Activated T-cell treated with anti-CD3 and anti-CD28 coated beads, Interleukin-2, amount 50 U/mL, for 1 hour (primary cell): Measurements from ENCODE around the gene PRKCQ.

Source experiments
- DNase-seq: peaks from one replicate; pipeline ENCODE4 v3.0.0-alpha.2; 2020

Gene PRKCQ

DNA sequence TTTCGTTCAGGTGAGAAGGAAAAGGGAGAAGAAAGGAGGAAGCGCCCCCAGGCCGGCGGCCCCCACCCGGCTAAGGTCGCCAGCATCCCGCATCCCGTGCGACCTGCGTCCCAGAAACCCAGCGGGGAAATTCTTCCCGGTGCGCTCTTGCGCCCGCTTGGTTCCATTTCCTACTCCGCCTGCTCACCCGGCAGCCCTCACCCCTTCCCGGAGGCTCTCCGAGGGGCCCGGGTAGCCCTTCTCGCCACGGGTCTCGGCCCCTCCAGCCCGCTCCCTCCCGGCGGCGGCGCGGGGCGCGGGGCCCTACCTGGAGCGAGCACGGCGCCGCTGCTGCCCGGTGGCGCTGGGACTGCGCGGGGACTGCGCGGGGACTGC, at the start of gene PRKCQ:
TSS of gene PRKCQ (minus strand) at position 373 of the 375 bp plus-strand sequence. CDS start 65,141 bp downstream, outside the sequence.
- no peak for DNase-seq

DNA sequence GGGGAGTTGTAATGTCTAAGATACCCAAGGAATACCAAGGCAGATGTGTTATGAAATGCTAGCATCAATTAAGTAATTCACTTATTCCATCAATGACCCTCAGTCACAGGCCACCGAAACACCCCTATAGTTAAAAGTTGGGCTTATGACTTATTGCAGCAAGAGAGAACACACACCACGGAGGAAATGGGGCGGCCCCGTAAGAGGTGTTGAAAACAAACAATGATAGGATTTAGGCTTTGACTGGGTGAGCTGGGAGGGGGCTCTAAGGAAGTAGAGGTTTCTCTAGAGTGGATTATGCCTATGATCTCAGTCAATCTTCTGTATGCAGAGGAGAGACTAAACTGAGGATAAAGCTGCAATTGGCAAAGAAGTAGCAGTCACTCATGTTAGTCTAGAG, 45.4 kb upstream of the PRKCQ start:
- DNase-seq, result no peak

DNA sequence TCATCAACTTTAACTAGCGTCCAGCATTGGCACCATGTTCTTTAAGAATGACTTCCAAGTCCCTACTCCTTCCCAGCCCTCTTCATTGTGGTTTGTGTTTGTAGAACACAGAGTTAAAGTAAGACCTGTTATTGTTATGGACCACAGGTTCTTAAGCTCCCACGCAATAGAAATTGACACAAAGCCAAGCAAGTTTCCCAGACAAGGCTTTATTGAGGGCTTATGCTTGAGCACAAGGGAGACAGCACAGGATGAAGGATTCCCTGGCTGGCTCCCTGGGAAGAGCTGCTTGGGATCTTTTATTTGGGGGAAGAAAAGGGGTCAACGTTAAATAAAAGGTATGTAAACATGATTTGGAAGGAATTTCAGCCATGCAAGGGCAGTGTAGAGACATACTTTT, 44.3 kb upstream of the PRKCQ start:
- no peak for DNase-seq

DNA sequence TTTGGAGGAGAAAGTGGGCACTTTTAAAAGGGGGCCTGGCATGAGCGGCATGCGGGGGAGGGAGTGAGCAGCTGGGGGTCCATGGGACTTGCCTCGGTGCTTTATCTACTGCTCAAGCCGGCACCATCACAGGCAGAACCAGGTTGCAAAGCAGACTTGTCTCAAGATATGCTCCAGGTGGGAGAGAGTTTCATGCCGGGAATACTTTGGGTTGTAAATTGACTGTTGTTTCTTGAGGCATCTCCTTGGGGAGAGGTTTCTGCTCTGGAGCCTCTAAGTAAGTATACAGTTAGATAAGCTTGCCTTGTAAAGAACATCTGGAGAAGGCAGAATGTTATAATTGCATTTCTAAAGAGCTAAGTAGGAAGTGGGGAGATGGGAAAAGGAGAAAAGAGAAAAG, 42.8 kb upstream of the PRKCQ start:
- DNase-seq, result no peak

DNA sequence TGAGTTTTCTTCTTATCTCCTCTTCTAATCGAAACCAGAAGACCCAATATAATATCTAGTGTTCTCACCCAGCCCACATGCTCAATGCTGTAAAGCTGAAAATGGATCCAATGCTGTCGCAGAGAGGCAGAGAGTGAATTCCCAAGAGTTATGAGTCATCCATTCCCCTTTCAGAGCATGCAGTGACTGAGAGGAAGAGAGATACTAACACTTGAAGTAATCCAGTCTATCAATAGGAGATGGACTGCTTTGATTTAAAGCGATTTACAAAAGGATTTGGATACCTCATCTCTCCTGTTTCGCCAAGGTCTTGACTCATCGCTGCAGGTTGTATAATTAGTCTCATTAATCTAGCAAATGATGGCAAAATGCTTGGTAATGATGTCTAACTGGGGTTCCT, 41.5 kb upstream of the PRKCQ start:
- no peak for DNase-seq

DNA sequence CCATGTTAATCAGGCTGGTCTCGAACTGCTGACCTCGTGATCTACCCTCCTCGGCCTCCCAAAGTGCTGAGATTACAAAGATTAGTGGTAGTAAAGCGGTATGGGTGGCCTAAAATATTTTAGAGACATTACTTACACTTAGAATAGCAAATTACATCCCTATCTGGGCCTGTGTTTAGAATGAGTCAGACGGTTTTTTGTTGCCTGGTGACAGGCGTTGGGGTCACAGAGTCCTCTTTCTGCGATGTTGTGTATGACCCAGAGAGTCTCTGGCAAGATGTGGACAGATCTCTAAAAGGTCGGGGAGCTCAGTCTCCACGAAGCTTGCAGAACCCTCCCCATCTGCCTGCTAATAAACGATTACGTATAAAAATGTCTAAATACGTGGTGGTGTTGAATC, 39.6 kb upstream of the PRKCQ start:
- no peak for DNase-seq

DNA sequence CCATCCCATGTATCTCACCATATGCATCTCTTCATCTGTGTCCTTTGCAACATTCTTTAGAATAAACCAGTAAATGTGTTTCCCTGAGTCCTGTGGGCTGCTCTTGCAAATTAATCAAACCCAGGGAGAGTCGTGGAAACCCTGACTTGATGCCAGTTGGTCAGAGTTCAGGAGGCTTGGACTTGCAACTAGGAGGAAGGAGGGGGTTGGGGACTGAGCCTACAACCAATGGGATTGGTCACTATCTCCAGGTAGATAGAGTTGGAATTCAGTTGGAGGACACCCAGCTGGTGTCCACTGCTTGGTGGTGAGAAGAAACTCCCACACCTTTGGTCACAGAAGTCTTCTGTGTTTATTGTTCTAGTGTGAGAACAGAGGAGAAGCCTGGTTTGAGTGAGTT, 38.3 kb upstream of the PRKCQ start:
- DNase-seq, result no peak

DNA sequence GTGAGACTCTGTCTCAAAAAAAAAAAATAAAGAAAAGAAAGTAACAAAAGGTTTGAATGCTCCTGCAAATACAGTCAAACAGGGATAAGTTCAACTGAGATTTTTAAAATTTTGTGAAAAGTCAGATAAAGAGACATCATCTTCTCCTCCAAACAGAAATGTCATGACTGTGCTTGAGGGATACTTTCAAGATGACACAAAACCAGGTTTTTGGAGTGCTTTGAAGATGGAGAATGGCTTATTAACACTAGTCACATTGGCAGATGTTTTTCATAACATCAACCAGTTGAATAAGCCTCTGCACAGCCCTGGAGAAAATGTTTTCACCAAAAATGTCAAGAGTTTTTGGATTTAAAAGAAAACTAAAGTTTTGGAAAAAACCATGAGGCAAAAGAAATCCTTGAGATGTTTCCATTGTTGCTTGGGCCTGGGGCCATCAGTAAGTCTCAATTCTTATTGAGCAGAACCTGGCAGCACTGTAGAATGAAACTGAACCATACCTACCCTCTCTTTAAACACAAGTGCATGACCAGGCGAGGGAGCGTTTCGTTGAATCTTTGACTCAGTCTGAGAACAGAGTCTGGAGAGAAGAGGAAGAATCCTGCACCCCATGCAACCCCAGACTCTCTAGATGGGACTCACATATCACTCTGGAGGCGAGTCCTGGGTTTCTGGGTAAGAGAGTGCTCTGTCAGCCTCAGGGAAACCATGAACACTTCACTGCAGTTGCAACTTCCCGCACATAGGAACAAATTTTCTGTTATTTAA, 37.4 kb upstream of the PRKCQ start:
- DNase-seq, result no peak

DNA sequence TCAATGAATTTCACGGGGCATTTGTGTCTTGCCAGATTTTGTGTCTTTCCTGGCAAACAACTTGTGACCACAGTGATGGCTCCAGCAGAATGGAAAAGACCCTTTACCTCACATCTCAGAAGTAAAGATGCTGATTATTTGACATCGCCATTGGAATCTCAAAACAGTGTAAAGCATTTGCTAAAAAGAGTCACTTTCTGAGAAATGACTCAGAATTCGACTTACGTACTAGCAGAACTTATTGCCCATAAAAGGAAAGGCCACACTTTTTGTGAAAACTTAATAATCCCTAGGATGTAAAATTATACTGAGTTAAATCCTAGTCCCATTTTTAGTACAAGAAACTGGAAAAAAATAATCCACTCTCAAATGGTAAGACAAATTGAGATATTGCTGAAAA, 35.9 kb upstream of the PRKCQ start:
- no peak for DNase-seq

DNA sequence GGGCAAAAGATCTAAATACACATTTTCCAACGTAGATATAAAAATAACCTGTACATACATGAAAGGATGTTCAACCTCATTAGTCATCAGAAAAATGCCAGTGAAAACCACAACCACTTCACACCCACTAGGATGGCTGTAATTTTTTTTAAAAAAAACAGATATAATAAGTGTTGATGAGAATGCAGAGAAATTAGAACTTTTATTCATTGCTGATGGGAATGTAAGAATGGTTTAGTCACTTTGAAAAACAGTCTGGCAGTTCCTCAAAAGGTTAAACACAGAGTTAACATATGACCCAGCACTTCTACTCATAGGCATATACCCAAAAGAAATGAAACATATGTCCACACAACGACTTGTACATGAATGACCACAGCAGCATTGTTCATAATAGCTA, 32.3 kb upstream of the PRKCQ start:
- no peak for DNase-seq

DNA sequence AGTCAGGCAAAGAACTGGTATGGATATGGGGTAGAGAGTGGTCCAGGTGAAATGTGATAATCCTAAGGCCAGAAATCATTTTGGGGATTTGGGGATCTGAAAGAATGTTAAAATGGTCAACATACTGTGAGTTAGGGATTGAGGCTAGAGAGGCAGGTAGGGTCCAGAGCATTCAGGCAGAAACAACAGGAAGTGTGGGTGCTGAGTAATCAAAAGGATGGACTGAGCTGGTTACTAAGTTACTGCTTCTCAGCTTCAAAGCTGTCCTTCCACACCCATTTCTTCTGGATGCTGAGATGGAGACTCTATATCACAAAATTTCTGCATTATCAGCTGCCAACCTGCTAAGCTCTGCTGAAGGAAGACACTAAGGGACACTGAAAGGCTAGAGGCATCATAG, 30.6 kb upstream of the PRKCQ start:
- no peak for DNase-seq

DNA sequence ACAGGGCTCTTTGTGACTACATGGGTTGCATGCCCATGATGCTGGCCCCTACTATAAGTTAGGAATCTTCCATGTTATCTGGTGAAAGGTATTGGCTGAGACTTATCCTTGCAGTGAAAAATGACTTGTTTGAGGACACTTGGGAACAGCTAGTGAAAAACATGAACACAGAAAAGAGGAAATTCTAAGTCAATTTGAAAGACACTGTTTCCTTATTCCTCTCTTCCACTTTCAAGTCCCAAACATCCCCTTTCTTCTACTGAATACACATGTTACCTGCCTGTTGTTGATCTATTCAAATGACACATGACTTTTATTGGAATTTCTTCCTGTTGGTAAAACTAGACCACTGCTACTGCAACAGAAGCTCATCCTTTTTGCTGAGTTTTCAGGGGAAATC, 29.5 kb upstream of the PRKCQ start:
- no peak for DNase-seq

DNA sequence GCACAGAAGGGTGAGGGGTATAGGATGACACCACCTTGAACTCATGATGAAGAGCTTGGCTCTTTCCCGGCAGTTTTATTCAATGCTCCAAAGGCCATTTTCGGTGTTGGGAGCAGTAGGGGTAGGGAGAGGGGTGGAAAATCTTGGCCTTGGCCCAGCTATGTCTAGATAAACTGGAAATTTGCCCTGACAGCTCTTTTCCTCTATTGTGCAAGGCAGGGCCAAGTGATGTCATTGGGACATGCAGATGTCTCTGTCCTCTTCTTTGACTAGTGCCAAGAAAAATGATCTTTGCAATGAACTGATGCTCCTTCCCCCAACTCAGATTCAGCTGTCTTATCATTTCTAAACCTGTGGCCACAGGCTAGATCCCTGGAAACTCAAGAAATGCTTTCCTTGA, 27.7 kb upstream of the PRKCQ start:
- no peak for DNase-seq

DNA sequence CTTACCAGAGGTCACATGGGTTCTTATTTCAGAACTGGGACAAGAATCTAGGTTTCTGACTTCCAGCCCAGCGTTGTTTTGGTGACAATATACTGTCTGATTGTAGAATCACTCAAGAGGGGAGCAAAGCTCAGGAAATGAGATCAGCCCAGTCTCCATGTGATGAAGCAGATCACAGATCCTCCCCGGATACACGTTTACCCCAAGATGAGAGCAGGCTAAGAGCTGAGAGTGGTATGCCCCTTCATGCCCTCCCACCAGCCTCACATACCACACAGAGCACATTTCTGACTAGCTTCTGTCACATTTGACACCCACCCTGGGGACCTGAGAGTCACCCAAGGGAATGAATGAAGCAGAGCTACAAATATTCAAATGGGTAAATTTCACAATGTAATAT, 27.1 kb upstream of the PRKCQ start:
- DNase-seq, result no peak

DNA sequence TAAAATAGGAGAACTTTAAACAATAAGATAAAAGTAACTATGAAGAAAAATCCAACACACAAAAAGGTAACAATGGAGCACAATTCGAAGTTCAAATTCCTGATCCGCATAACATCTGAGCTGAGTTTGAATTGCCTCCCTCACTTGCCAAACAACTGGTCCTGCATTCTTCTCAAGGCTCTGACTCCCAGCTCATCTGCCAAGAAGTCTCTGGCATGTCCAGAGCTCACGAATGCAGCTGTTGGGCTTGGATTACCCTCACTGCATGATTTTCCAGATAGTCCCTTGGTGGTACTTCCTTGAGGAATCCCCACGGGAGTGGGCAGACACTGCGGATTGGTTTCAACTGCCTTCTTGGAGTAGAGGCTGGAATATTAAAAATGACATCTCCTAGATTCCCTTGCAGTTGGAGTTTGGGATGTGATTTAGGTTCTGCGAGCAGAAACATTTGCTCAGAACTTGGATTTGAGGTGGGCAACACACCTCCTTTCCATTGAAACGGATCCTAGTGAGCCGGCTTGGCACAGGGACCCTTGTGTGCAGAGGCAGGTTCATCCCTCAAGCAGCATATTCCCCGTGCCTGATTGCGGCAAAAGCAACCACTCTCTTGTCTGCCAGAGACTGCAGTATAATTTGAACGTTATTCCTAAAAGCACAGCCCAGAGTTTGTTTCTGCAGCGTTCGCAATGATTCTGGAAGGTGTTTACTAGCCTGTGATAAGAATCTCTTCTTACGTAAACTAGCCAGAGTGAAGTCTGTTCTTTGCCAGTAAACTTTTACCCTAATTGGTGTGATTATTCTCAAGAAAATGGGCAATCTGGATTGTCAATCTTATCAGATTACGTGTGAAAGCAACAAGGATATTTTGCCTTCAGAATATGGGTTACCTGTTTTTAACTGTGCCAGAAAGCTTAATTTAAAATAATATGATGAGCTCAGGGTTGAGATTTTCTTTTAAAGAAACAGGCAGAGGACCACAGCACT, 23.4 kb upstream of the PRKCQ start:
- DNase-seq, result no peak

DNA sequence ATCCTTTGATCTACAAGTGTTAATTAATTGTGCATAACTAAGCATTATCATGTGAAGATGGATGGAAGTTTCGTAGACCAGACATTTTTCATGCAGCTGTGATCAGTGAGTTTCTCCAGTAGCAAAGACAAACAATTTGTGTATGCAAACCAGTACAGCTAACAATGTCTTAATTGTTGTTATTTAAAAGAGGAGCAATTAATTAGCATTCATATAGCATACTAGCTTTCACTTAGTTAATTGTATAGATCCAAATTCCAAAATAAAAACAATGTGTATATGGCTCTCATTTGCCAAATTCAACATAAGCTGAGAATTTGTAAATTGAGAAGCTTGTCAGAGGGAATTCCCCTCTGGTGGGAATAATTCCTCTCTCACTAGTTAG, 22.6 kb upstream of the PRKCQ start:
- no peak for DNase-seq

DNA sequence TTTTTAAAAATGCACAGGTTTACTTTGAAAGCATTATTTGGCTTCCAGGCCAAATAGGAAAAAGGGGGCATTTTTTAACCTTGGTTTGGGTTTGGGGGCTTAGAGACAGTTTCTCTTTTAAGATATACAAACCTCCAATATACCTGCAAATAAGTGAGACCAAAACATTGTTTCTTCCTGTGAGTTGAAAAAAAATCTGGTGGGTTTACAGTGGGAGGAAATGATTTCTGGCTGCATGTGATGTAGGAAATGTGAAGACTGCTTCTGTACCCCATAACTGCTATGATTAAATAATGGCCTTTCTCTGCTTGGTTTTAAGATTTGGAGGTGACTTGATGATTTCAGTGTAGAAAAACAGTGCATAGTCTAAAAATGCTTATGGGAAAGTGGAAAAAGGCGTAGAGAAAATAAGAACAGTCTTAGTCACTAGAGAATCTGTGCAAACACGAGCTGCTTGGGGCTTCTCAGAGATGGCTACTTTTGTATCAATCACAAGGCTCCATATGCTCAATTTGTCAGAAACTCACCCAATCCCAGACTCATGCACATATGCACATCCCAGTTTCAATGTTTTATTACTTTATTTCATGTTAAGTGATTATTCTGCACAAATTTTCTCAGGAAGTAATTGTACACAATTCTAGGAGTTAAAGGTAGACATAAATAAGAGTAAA, 22.1 kb upstream of the PRKCQ start:
- DNase-seq, result no peak

DNA sequence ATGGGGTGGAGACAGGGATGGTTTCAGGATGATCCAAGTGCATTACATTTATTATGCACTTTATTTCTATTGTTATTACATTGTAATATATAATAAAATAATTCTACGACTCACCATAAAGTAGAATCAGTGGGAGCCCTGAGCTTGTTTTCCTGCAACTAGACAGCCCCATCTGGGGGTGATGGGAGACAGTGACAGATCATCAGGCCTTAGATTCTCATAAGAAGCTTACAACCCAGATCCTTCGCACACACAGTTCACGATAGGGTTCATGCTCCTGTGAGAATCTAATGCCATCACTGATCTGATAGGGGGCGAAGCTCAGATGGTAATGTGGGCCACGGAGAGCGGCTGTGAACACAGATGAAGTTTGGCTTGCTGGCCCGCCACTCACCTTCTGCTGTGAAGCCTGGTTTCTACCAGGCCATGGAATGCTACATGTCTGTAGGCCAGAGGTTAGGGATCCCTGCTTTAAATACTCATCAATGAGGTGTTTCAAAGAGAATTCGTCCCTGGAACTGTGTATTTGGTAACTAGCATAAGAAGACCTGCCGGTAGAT, 21.2 kb upstream of the PRKCQ start:
- peak; percentile 47 for DNase-seq

DNA sequence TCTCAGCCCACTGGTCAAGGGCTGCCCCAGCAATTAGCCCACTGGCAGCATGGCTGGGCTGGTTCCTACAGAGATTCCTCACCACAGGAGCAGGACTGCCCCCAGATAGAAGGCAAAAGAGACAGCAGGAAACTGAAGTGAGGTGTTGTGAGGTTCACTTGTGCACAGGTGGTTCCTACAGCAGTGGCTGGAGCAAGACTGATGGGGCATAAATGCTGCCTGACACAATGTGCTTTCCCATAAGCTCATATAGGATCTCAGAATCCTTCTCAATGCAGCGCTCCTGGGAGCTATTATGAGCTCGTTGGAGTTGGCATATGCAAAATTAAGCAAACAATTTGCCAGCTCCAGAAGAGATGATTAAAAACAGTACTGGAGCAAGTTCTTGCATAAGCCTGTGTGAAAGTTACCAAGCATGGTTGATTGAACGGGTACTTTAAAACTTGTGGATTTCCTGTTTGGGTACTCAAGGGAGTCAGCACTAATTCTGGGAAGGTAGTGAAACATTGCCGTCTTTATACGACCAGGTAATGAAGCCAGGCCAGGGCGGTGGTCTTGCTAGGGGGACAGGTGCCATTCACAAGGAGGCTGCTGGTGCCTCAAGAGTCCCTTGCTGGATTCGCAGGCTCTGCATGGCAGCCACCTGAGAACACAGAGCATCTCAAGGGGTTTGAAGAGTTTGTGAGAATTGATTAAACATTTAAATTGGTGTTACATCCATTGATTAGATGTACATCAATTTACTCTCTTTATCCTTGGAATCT, 20.3 kb upstream of the PRKCQ start:
- DNase-seq, result no peak

DNA sequence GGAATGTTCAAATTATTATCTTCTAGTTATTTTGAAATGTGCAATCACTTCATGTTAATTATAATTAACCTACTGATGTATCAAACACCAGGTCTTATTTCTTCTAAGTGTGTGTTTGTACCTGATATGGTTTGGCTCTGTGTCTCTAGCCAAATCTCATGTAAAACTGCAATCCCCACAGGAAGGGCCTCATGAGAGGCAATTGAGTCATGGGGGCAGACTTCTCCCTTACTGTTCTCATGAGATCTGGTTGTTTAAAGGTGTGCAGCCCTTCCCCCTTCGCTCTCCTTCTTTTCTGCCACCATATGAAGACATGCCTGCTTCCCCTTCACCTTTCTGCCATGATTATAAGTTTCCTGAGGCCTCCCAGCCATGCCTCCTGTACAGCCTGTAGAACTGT, 18.6 kb upstream of the PRKCQ start:
- DNase-seq, result no peak

DNA sequence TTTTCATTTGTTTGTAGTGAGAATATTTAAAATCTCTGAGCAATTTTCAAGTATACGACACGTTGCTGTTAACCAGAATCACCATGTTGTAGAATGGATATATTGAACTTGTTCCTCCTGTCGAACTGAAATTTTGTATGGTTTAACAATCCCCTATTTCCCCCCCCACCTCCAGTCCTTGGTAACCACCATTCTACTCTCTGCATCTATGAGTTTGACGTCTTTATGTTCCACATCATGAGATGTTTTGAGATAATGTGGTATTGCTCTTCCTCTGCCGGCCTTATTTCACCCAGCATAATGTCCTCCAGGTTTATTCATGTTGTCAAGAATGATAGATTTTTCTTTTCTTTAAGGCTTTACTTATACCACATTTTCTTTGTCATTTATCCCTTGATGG, 17.4 kb upstream of the PRKCQ start:
- no peak for DNase-seq

DNA sequence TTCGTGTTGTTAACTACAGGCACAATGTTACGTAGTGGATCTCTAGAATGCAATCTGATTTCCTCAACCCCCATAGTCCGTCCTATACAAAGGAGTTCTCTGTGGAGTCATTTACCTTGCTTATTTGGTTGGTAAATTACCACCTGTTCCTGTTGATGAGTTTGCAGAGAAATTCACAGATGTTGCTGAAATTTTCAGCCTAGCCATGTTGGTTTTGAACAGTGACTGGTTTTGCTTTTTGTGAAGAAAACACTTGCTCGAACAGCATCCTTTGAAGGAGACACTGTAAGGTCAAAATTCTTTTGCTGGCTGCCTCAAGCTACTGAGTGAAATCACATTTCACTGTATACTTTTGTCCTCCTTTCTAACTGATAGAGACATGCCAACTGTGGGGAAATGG, 15.4 kb upstream of the PRKCQ start:
- DNase-seq, result no peak

DNA sequence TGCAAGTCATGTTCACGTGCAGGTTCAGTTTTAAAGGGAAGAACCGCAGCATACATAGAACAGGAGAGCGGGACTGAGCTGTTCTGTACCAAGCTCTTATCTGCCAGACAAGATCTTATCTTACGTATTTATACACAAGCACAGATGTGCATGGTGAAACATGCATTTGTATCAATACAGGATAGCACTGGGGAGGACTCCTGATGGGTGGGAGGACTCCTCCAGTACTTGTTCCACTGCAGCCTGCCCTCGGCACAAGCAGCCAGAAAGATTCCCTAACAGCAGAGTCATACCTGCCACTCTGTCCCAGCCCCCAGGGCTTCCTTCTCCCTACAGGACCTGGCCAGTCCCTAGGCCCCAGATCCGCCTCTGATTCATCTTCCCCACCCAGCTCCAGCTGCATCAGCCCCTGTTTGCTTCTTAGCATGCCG, 13.2 kb upstream of the PRKCQ start:
- peak; percentile 44 for DNase-seq
